MCF 10A (cell line): ENCODE results near the gene RASGEF1C. TPM values are rescaled to one million over a fixed set of nuclear protein-coding genes. Genes with fewer than 3 reads are reported as not detected.

Source experiments
- BruUV-seq: library from RNA; stranded (reverse); fragments of 400-500 nt; replicated peaks from 2 replicates; lab custom pipeline; 2021; lab: Mats Ljungman, UMichigan
- CTCF ChIA-PET: fragments of 300-600 bp; sonication (Branson Sonifier 250); formaldehyde crosslinking; extraction: SDS; loops from one replicate; lab custom pipeline; 2021; ENCODE audit warnings: antibody characterized with exemption, inconsistent platforms; lab: Yijun Ruan, JAX
- POLR2A ChIA-PET: fragments of 300-600, 350-650 bp; sonication (Branson Sonifier 250); formaldehyde crosslinking; extraction: SDS; loops from one replicate; lab custom pipeline; 2020; ENCODE audit warnings: antibody characterized with exemption, inconsistent platforms; lab: Yijun Ruan, JAX
- DNase-seq: peaks from one replicate; pipeline ENCODE4 v3.0.0-alpha.2; 2018; ENCODE audit not compliant: unreplicated experiment
- H3K27ac Mint-ChIP-seq: one replicate; pipeline ENCODE4 v1.8.0; 2022; ENCODE audit warnings: mild to moderate bottlenecking, low read depth, mixed read lengths; ENCODE audit not compliant: unreplicated experiment
- H3K27me3 Mint-ChIP-seq: one replicate; pipeline ENCODE4 v1.8.0; 2022; ENCODE audit warnings: mixed read lengths; ENCODE audit not compliant: insufficient read depth, unreplicated experiment
- H3K36me3 Mint-ChIP-seq: one replicate; pipeline ENCODE4 v1.8.0; 2022; ENCODE audit warnings: mild to moderate bottlenecking, moderate library complexity, mixed read lengths; ENCODE audit not compliant: insufficient read depth, unreplicated experiment
- H3K4me1 Mint-ChIP-seq: one replicate; pipeline ENCODE4 v1.8.0; 2022; ENCODE audit warnings: mixed read lengths; ENCODE audit not compliant: insufficient read depth, unreplicated experiment
- H3K4me3 Mint-ChIP-seq: one replicate; pipeline ENCODE4 v1.8.0; 2022; ENCODE audit warnings: mild to moderate bottlenecking, moderate library complexity, mixed read lengths; ENCODE audit not compliant: unreplicated experiment
- H3K9me3 Mint-ChIP-seq: one replicate; pipeline ENCODE4 v1.8.0; 2022; ENCODE audit warnings: mixed read lengths; ENCODE audit not compliant: unreplicated experiment
- CTCF ChIP-seq: fragments of 200-600 bp; IDR thresholded peaks from one replicate; pipeline ENCODE4 v1.8.0; 2022; ENCODE audit warnings: antibody characterized with exemption, mild to moderate bottlenecking; ENCODE audit not compliant: unreplicated experiment
- intact Hi-C: fragments of 100-400 bp; cut with micrococcal nuclease; formaldehyde crosslinking; loops from 2 replicates; pipeline ENCODE4 v1.14.1; 2022
- total RNA-seq: library from RNA; stranded (reverse); gene quantifications from 2 replicates; pipeline ENCODE4 v1.2.3, GENCODE V29; 2022

The RASGEF1C gene
- total RNA-seq, 1 experiment from 2014 or later: not detected

- no peaks in the 10 kb centered on the region for H3K27me3 Mint-ChIP-seq
- no peaks in the 10 kb centered on the region for H3K9me3 Mint-ChIP-seq
- ChIA-PET CTCF (interaction anchor here (0.6 to 3.8 kb wide), 6 partner anchors 11 to 464 kb away, joined by 3 to 27 read pairs (median 4); partner anchors contain the start of gene TBC1D9B), POLR2A (interaction anchor here (1.3 kb wide), 1 partner anchor 10 kb away, joined by 4 read pairs; no protein-coding TSS in a partner anchor)
- no peaks in the 10 kb centered on the region for H3K4me1 Mint-ChIP-seq
- BruUV-seq: no TSS peak
- TF ChIP-seq CTCF: no peak
- H3K4me3 Mint-ChIP-seq: no peak overlapping the region
- intact Hi-C loops: loop anchor here (10.0 kb wide), 1 partner anchor 455 kb away; the partner anchor contains the start of gene HNRNPH1
- H3K27ac Mint-ChIP-seq: no peak overlapping the region
- no peak for DNase-seq
- no peaks in the 10 kb centered on the region for H3K36me3 Mint-ChIP-seq
Measured at GRCh38 chr5:180079702-180080466, 129.1 kb downstream of the RASGEF1C start.

- intact Hi-C loops: loop anchor here (10.0 kb wide), 1 partner anchor 454 kb away; the partner anchor contains the start of gene HNRNPH1
- no peak overlapping the region for H3K27ac Mint-ChIP-seq
- DNase-seq: no peak
- no peaks in the 10 kb centered on the region for H3K36me3 Mint-ChIP-seq
- no peaks in the 10 kb centered on the region for H3K9me3 Mint-ChIP-seq
- H3K27me3 Mint-ChIP-seq: no peaks in the 10 kb centered on the region
- no peak overlapping the region for H3K4me3 Mint-ChIP-seq
- ChIA-PET POLR2A (no interaction called here), CTCF (interaction anchor here (0.6 to 3.8 kb wide), 3 partner anchors 13 to 326 kb away, joined by 3 to 27 read pairs (median 4); no protein-coding TSS in a partner anchor)
- BruUV-seq: no TSS peak
- no peaks in the 10 kb centered on the region for H3K4me1 Mint-ChIP-seq
- TF ChIP-seq CTCF: no peak
Measured at GRCh38 chr5:180078348-180078747, 130.7 kb downstream of the RASGEF1C start.

GRCh38 chr5:180077594-180078284 is 131.3 kb downstream of the RASGEF1C start:
- Mint-ChIP-seq H3K27ac (no peak overlapping the region), H3K27me3 (no peaks in the 10 kb centered on the region), H3K4me3 (no peak overlapping the region), H3K4me1 (no peaks in the 10 kb centered on the region), H3K36me3 (no peaks in the 10 kb centered on the region), H3K9me3 (peaks cover 4% of the 10 kb centered on the region)
- ChIA-PET CTCF (interaction anchor here (0.6 to 3.8 kb wide), 3 partner anchors 13 to 326 kb away, joined by 3 to 27 read pairs (median 4); no protein-coding TSS in a partner anchor), POLR2A (interaction anchor here (1.3 kb wide), 1 partner anchor 9 kb away, joined by 5 read pairs; no protein-coding TSS in a partner anchor)
- intact Hi-C loops: loop anchor here (10.0 kb wide), 1 partner anchor 453 kb away; the partner anchor contains the start of gene HNRNPH1
- no peak for TF ChIP-seq CTCF
- no peak for DNase-seq
- BruUV-seq: no TSS peak
